AG04449 (cell line): ENCODE measurements around the gene SIRT7.

Experiments used
- CTCF ChIA-PET: fragments of 350-600 bp; formaldehyde crosslinking; extraction: SDS; loops from one replicate; lab custom pipeline; 2021; ENCODE audit warnings: antibody characterized with exemption; lab: Yijun Ruan, JAX
- POLR2A ChIA-PET: fragments of 400-600, 350-600 bp; formaldehyde crosslinking; extraction: SDS; loops from one replicate; lab custom pipeline; 2020; ENCODE audit warnings: antibody characterized with exemption, inconsistent platforms; lab: Yijun Ruan, JAX
- DNase-seq: peaks from one replicate; pipeline ENCODE4 v3.0.0-alpha.2; 2010; ENCODE audit warnings: low read depth, low spot score
- H3K4me3 ChIP-seq: 2 replicates; pipeline ENCODE4 v1.5.1; 2011; ENCODE audit warnings: low read depth, mild to moderate bottlenecking, control low read depth, low read length
- TF ChIP-seq, protein P1 (sequence below): IDR thresholded peaks from one replicate; pipeline ENCODE4 v1.5.1; 2011; ENCODE audit warnings: mild to moderate bottlenecking, moderate library complexity, low read length, control low read depth, inconsistent platforms; ENCODE audit not compliant: insufficient read depth; ENCODE audit errors: missing control alignments

SIRT7 gene

DNA sequence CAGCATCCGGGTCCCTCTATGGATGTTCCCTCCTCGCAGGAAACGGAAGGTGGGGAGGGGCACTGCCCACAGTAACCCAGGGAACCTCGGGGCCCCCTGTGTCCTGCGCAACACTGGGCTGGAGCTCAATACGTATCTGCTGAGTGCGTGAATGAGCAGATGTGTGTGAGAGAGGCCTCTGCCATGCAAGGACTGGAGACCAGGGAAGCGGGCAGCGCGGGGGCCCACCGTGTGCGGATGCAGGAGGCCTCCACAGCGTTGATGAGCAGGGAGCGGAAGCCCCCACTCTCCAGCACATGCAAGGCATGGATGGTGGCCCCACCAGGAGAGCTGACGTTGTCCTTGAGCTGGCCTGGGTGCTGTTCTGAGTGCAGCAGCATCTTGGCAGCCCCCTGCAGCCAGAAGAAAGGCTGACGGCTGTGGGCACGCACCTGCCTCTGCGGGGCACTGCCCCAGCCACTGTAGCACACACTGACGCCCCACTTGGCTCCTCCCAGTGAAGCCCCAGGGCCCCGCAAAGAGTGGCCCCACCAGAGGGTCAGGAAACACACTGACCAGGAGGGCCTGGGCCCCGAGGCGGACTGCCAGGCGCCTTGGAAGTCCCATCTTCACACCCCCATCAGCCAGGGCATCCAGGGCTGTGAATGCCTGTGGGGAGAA is 16.3 kb upstream of the SIRT7 start:
- ChIA-PET CTCF (interaction anchor here (1.1 to 1.3 kb wide), 3 partner anchors 17 to 95 kb away, joined by 3 to 4 read pairs (median 4); no protein-coding TSS in a partner anchor), POLR2A (no interaction called here)
- TF ChIP-seq, protein P1, sequence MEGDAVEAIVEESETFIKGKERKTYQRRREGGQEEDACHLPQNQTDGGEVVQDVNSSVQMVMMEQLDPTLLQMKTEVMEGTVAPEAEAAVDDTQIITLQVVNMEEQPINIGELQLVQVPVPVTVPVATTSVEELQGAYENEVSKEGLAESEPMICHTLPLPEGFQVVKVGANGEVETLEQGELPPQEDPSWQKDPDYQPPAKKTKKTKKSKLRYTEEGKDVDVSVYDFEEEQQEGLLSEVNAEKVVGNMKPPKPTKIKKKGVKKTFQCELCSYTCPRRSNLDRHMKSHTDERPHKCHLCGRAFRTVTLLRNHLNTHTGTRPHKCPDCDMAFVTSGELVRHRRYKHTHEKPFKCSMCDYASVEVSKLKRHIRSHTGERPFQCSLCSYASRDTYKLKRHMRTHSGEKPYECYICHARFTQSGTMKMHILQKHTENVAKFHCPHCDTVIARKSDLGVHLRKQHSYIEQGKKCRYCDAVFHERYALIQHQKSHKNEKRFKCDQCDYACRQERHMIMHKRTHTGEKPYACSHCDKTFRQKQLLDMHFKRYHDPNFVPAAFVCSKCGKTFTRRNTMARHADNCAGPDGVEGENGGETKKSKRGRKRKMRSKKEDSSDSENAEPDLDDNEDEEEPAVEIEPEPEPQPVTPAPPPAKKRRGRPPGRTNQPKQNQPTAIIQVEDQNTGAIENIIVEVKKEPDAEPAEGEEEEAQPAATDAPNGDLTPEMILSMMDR = no peak
- H3K4me3 ChIP-seq = no peak overlapping the region
- DNase-seq = no peak

DNA sequence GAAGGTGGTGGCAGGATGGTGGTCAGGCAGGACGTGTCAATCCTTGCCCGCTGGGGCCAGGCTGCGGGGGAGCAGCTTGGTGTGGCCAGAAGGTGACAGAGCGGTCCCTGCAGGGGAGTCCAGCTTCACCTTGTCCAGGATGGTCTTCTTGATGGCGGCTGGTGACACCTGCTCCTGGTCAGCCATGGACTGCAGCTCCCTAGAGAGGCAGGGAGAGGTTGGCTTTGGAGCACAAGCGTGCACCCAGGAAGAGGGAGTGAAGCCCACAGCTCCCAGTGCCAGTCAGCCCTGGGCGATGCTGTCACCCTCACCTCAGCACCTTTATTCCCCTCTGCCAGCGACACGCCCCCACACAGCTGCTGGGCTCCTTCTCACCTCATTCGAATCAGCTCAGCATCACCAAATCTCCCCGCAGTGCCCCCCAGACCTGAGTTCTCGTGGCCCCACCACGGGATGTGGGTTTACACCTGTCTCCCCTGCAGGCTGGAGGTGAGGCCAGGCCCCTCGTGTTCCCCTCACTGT is 15.3 kb upstream of the SIRT7 start:
- no peak for DNase-seq
- no peak overlapping the region for H3K4me3 ChIP-seq
- TF ChIP-seq, protein P1 = no peak
- CTCF ChIA-PET = interaction anchor here (1.2 to 1.3 kb wide), 2 partner anchors 96 to 105 kb away, joined by 3 to 4 read pairs; partner anchors contain the start of gene DCXR
- POLR2A ChIA-PET = no interaction called here

DNA sequence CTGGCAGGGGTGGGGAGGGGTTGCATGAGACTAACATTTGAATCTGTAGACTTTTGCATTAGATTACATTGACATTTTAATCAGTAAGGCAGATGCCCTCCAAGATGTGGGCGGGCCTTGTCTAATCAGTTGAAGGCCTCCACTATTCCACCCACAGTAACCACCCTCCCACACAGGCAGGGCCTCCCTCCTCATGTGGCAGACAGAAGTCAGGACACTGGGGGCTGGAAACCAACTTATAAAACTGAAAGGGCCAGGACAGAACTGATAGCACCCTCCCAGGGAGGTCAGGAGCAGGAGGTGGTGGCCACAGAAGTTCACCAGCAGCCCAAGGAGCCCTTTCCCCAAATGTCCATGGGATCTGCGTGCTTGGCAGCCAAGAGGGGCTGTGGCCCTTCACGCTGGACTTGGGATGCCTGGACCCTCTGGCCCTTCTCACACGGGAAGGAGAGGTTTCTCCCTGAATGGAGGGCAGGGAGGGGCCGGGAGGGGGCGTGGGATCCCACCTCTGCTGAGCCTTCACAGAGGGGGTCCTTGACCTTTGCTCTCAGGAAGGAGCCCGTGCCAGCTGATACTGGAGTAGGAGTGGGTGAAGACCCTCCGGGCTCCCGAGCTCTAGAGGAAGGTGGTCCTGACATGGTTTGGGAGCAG is 14.5 kb upstream of the SIRT7 start:
- TF ChIP-seq, protein P1 = no peak
- DNase-seq = no peak
- ChIA-PET POLR2A (no interaction called here), CTCF (interaction anchor here (1.1 to 1.2 kb wide), 2 partner anchors 88 to 105 kb away, joined by 3 to 4 read pairs; partner anchors contain the start of gene DCXR)
- no peak overlapping the region for H3K4me3 ChIP-seq

DNA sequence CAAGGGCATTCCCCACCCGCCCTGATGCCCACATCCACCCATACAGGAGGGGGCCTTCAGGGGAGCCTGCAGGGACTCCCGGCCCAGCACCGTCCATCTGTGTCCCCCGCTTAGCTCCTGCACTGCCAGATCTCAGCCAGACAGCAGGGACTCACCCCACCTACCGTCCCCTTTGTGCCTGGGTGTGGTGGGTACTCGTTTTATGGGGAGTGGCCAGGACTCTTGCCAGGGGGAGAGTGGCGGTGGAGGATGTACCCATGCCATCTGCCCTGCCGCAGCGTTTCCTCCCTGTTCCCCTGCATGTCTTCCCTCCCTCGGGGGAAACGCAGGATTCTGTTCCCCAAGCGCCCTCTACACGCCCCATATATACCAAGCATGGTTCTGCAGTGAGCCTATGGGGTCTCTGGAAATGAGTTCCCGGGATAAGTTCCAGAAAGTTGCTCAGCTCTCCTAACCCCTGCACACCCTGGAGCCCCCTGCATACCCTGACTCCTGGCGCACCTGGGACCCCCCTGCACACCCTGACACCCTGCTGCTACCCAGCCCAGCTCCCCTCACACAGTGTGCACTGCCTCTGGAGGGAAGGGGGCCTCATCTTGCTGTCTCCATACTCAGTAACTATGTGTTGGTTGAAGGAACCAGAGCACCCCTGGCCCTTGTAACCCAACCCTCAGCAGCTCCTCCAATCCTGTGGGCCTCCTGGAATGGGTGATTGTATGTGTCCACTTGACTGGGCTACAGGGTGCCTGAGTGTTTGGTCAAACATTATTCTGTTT is 13.8 kb upstream of the SIRT7 start:
- ChIA-PET CTCF (interaction anchor here (1.1 to 1.4 kb wide), 2 partner anchors 28 to 89 kb away, joined by 4 to 5 read pairs; no protein-coding TSS in a partner anchor), POLR2A (no interaction called here)
- no peak overlapping the region for H3K4me3 ChIP-seq
- no peak for DNase-seq
- TF ChIP-seq, protein P1 = no peak

DNA sequence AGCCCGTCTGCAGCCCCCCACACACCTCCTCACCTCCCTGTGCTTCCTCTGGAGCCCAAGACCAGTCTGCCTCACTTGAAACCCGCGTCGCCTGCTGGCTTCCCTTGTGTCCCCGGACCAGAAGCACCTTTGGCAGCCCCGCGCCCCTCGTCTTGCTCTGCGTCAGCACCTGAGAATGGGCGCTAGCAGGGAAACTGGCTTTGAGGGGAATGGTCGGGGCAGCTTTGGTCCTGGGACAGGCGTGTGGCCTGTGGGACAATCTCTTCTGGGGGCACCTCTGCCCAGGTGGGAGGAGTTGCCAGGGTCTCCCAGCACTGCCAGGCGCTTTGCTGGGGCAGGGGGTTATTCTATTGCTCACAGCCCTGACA is 13.2 kb upstream of the SIRT7 start:
- ChIA-PET CTCF (interaction anchor here (1.4 kb wide), 1 partner anchor 29 kb away, joined by 5 read pairs; no protein-coding TSS in a partner anchor), POLR2A (no interaction called here)
- H3K4me3 ChIP-seq = no peak overlapping the region
- TF ChIP-seq, protein P1 = no peak
- no peak for DNase-seq
